NT2/D1 (cell line): ENCODE measurements around the gene TMEM165.

Experiments used
- DNase-seq: peaks from one replicate; pipeline ENCODE4 v3.0.0-alpha.2; 2011; ENCODE audit warnings: low read depth, low spot score
- H3K27me3 ChIP-seq: 2 replicates; pipeline ENCODE4 v1.6.0; 2011; ENCODE audit warnings: mild to moderate bottlenecking; ENCODE audit not compliant: insufficient read length, insufficient read depth
- H3K36me3 ChIP-seq: 2 replicates; pipeline ENCODE4 v1.6.1; 2011; ENCODE audit warnings: mild to moderate bottlenecking, low read length, mixed read lengths; ENCODE audit not compliant: insufficient read depth, insufficient read length
- H3K4me1 ChIP-seq: 2 replicates; pipeline ENCODE4 v1.5.1; 2011; ENCODE audit not compliant: insufficient read depth, insufficient read length
- H3K4me3 ChIP-seq: 2 replicates; pipeline ENCODE4 v1.5.1; 2011; ENCODE audit warnings: low read depth; ENCODE audit not compliant: insufficient read length
- H3K9ac ChIP-seq: 2 replicates; pipeline ENCODE4 v1.6.0; 2011; ENCODE audit warnings: low read depth; ENCODE audit not compliant: insufficient read length
- H3K9me3 ChIP-seq: 2 replicates; pipeline ENCODE4 v1.5.1; 2011; ENCODE audit warnings: mild to moderate bottlenecking, low read length; ENCODE audit not compliant: insufficient read depth
- SUZ12 ChIP-seq: IDR thresholded peaks from 2 replicates; pipeline ENCODE4 v1.6.1; 2011; ENCODE audit not compliant: insufficient read length, insufficient read depth; ENCODE audit errors: extremely low read depth
- YY1 ChIP-seq: IDR thresholded peaks from 2 replicates; pipeline ENCODE4 v1.6.1; 2011; ENCODE audit not compliant: insufficient read length, insufficient read depth
- ZNF274 ChIP-seq: IDR thresholded peaks from 2 replicates; pipeline ENCODE4 v1.6.1; 2011; ENCODE audit warnings: mild to moderate bottlenecking, low read depth, low read length

TMEM165 gene

GRCh38 chr4:55398461-55398860, 2.7 kb downstream of the TMEM165 start:
- DNase-seq, result no peak
- peak overlapping the region; percentile 26 for H3K9ac ChIP-seq
- H3K9me3 ChIP-seq, result no peaks in the 10 kb centered on the region
- peak overlapping the region; percentile 60 for H3K4me3 ChIP-seq
- no peak for TF ChIP-seq ZNF274
- no peak for TF ChIP-seq SUZ12
- no peak for TF ChIP-seq YY1
- no peaks in the 10 kb centered on the region for H3K4me1 ChIP-seq
- no peaks in the 10 kb centered on the region for H3K27me3 ChIP-seq
- peaks cover 39% of the 10 kb centered on the region for H3K36me3 ChIP-seq

- no peak for DNase-seq
These were observed 3.2 kb downstream of the TMEM165 start for GRCh38 chr4:55398966-55399365.

GRCh38 chr4:55399581-55399980, 3.8 kb downstream of the TMEM165 start:
- peaks cover 50% of the 10 kb centered on the region for H3K36me3 ChIP-seq
- TF ChIP-seq YY1 (no peak), SUZ12 (no peak), ZNF274 (no peak)
- H3K27me3 ChIP-seq, result no peaks in the 10 kb centered on the region
- H3K9me3 ChIP-seq, result no peaks in the 10 kb centered on the region
- no peaks in the 10 kb centered on the region for H3K4me1 ChIP-seq
- no peak overlapping the region for H3K9ac ChIP-seq
- DNase-seq, result no peak
- H3K4me3 ChIP-seq, result no peak overlapping the region

More at GRCh38 chr4:55398966-55399365, 3.2 kb downstream of the TMEM165 start:
- no peak overlapping the region for H3K9ac ChIP-seq
- no peaks in the 10 kb centered on the region for H3K4me1 ChIP-seq
- TF ChIP-seq ZNF274 (no peak), YY1 (no peak), SUZ12 (no peak)
- peaks cover 45% of the 10 kb centered on the region for H3K36me3 ChIP-seq
- no peak overlapping the region for H3K4me3 ChIP-seq
- no peaks in the 10 kb centered on the region for H3K27me3 ChIP-seq
- H3K9me3 ChIP-seq, result no peaks in the 10 kb centered on the region

- Histone ChIP-seq H3K27me3 (no peaks in the 10 kb centered on the region), H3K9ac (no peak overlapping the region), H3K36me3 (peaks cover 67% of the 10 kb centered on the region), H3K4me3 (no peak overlapping the region), H3K9me3 (no peaks in the 10 kb centered on the region), H3K4me1 (no peaks in the 10 kb centered on the region)
- no peak for TF ChIP-seq SUZ12
- no peak for TF ChIP-seq ZNF274
- TF ChIP-seq YY1, result no peak
- no peak for DNase-seq
These were observed 9.3 kb downstream of the TMEM165 start for GRCh38 chr4:55405073-55405472.

- peaks cover 68% of the 10 kb centered on the region for H3K36me3 ChIP-seq
These were observed 10.8 kb downstream of the TMEM165 start for GRCh38 chr4:55406545-55406944.

GRCh38 chr4:55407119-55407518, 11.4 kb downstream of the TMEM165 start:
- DNase-seq, result no peak
- TF ChIP-seq ZNF274 (no peak), YY1 (no peak), SUZ12 (no peak)
- H3K9ac ChIP-seq, result no peak overlapping the region
- no peak overlapping the region for H3K4me3 ChIP-seq
- H3K36me3 ChIP-seq, result peaks cover 72% of the 10 kb centered on the region
- H3K4me1 ChIP-seq, result no peaks in the 10 kb centered on the region
- no peaks in the 10 kb centered on the region for H3K9me3 ChIP-seq
- H3K27me3 ChIP-seq, result no peaks in the 10 kb centered on the region

More at GRCh38 chr4:55406545-55406944, 10.8 kb downstream of the TMEM165 start:
- TF ChIP-seq SUZ12, result no peak
- TF ChIP-seq YY1, result no peak
- no peak for TF ChIP-seq ZNF274
- H3K4me3 ChIP-seq, result no peak overlapping the region
- no peak overlapping the region for H3K9ac ChIP-seq
- H3K27me3 ChIP-seq, result no peaks in the 10 kb centered on the region
- no peak for DNase-seq
- H3K9me3 ChIP-seq, result no peaks in the 10 kb centered on the region
- no peaks in the 10 kb centered on the region for H3K4me1 ChIP-seq

- H3K4me1 ChIP-seq, result no peaks in the 10 kb centered on the region
These were observed 12.0 kb downstream of the TMEM165 start for GRCh38 chr4:55407764-55408163.

More at GRCh38 chr4:55407764-55408163, 12.0 kb downstream of the TMEM165 start:
- Histone ChIP-seq H3K4me3 (no peak overlapping the region), H3K9ac (no peak overlapping the region), H3K36me3 (peaks cover 73% of the 10 kb centered on the region), H3K9me3 (no peaks in the 10 kb centered on the region), H3K27me3 (no peaks in the 10 kb centered on the region)
- TF ChIP-seq ZNF274 (no peak), SUZ12 (no peak), YY1 (no peak)
- DNase-seq, result no peak
